Germinal center (tissue), 1 donor: ENCODE results near the gene TTC12.

Experiments used
- DNase-seq: peaks from one replicate; pipeline ENCODE4 v3.0.0; 2012; ENCODE audit warnings: mixed read lengths, low spot score

The TTC12 gene

GRCh38 chr11:113314389-113315301, at the start of gene TTC12:
TTC12 (plus strand) TSS chr11:113314583; CDS start chr11:113316258, 1,675 bp downstream.
- peak; percentile 91 for DNase-seq

- no peak for DNase-seq
These were observed 49.0 kb upstream of the TTC12 start for GRCh38 chr11:113265362-113265761.

GRCh38 chr11:113267493-113267892, 46.9 kb upstream of the TTC12 start:
- no peak for DNase-seq

GRCh38 chr11:113269096-113269495, 45.3 kb upstream of the TTC12 start:
- no peak for DNase-seq

DNA sequence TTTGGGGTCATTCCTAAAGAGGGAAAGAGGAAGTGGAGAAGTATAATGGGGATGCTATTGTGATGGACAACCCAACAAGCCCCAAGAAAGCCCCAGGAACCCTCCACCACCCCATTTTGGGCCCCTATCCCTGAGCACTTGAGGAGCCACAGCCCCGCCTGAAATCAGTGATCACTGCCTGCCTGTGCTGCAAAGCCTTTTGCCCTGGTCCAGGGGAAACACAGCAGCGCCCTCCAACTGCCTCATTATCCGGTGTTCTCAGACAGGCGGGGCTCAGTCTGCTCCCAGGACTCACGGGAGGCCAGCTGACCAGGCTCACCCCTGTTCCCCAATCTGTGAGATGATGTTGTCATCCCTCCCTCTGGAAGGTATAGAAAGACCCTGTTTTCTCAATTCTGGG, 44.7 kb upstream of the TTC12 start:
- DNase-seq = no peak

DNA sequence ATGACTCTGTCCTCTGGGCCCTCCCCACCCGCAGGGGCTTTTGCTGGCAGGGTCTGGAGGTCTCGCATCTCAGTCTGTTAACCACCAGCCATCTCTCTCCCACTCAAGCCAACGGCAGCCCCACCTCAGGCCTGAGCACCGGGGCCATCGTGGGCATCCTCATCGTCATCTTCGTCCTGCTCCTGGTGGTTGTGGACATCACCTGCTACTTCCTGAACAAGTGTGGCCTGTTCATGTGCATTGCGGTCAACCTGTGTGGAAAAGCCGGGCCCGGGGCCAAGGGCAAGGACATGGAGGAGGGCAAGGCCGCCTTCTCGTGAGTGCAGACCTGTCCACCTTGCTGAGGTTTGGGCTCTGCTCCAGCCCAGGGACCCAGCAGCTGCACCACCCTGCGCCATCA, 44.3 kb upstream of the TTC12 start:
- DNase-seq = no peak

DNA sequence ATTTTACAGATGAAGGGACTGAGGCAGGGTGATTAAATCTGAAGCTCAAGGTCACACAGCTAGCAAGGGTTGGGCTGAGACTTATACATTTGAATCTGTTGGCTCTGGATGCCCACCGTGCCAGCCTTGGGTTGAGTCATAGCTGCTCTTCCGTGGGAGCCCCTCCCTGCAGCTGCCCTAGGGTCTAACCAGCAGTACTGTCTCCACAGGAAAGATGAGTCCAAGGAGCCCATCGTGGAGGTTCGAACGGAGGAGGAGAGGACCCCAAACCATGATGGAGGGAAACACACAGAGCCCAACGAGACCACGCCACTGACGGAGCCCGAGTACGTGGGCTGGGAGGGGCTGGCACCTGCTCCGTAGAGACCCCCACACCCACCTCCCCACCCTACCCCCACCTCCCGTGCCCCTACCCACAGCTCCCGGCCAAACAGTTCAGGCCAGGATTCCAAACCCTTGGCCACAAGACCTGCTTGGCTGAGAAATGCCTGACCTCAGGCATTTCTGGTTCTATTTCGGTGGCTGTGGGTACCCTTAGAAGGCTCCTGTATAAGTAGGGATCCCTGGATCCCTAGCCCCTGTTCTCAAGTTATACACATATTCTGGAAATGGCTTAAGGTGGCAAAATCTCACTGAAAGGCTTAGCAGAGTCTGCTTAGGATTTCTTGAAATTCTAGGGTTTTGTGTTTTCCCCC, 42.7 kb upstream of the TTC12 start:
- no peak for DNase-seq

GRCh38 chr11:113272281-113272680, 42.1 kb upstream of the TTC12 start:
- DNase-seq = no peak

DNA sequence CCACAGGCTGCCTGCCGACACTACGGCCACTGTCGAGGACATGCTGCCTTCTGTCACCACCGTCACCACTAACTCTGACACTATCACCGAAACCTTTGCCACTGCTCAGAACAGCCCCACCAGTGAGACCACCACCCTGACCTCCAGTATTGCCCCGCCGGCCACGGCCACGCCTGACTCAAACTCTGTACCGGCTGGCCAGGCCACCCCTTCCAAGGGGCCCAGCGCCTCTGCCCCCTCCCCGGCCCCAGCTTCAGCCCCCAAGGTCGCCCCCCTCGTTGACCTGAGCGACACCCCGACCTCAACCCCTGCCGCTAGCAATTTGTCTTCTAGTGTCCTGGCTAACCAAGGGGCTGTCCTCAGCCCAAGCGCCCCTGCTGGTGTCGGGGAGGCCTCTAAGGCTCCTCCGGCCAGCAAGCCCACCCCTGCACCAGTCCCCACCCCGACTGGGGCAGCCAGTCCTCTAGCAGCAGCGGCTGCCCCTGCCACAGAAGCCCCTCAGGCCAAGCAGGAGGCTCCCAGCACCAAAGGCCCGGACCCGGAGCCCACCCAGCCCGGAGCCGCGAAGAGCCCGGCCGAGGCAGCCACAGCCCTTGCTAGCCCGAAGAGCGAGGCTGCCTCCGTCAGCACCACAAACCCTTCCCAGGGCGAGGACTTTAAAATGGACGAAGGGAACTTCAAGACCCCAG, 41.3 kb upstream of the TTC12 start:
- DNase-seq = no peak

GRCh38 chr11:113273720-113274119, 40.7 kb upstream of the TTC12 start:
- no peak for DNase-seq

GRCh38 chr11:113274713-113275582, 39.4 kb upstream of the TTC12 start:
- no peak for DNase-seq

GRCh38 chr11:113275602-113276001, 38.8 kb upstream of the TTC12 start:
- DNase-seq = no peak

- DNase-seq = no peak
These were observed 37.9 kb upstream of the TTC12 start for GRCh38 chr11:113276466-113276865.

GRCh38 chr11:113277907-113278306, 36.5 kb upstream of the TTC12 start:
- DNase-seq = no peak

DNA sequence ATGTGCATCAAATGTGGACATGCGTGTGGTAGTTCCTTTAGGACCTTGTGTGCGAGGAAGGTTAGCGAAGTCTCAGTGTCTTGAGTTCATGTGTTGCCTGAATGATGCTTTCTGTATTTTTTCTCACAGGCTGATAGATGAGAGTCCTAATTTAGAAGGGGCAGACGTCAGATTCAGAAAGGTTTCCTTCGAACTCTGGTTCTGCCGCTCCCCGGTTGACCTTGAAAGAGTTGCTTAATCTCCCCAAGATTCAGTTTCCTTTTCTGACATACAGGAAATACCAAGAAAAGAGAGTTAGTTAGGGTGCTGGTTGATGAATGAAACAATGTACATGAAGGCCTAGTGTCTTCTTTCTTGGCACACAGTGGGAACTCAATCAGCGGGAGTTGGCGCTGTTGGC, 35.9 kb upstream of the TTC12 start:
- no peak for DNase-seq

GRCh38 chr11:113278925-113279324, 35.5 kb upstream of the TTC12 start:
- no peak for DNase-seq

DNA sequence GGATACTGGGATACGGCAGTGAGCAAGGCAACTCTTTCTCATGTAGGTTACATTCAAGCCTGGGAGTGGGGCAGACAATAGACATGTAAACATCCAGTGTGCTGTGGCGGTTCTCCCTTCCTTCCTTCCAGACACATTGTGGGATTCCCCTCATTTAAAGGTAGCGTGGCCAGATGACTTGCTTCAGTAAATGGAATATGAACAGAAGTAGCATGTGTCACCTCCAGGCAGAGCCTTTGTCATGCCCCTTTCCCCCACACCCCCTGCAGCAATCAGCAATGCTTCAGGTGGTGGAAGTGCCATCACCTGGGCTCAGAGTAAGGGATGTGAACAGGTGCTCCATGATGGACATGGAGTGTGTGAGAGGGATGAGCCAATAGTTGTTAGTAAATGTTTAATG, 34.8 kb upstream of the TTC12 start:
- no peak for DNase-seq

DNA sequence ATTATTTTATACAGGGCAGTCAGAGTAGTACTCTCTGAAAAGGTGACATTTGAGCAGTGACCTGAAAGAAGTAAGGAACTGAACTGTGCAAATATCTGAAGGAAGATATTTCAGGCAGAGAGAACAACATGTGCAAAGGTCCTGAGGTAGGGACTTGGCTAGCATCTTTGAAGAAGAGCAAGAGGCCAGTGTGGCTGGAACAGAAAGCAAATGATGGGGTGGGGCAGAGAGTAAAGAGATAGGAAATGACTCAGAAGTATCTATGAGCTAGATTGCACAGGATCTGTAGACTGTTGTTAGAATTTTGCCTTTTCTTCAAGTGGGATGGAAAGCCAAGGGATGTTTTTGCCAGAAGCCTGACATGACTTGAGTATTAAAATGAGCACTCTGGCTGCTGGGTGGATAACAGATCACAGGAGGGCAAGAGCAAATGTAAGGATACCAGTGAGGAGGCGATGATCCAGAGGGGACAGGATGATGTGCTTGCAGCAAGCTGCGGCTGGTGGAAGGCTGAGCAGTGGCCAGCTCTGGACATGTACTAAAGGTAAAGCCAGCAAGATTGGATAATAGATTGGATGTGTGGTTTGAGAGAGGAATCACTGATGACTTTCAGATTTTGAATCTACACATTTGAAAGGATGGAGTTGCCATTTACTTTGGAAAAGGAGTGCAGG, 33.2 kb upstream of the TTC12 start:
- no peak for DNase-seq

DNA sequence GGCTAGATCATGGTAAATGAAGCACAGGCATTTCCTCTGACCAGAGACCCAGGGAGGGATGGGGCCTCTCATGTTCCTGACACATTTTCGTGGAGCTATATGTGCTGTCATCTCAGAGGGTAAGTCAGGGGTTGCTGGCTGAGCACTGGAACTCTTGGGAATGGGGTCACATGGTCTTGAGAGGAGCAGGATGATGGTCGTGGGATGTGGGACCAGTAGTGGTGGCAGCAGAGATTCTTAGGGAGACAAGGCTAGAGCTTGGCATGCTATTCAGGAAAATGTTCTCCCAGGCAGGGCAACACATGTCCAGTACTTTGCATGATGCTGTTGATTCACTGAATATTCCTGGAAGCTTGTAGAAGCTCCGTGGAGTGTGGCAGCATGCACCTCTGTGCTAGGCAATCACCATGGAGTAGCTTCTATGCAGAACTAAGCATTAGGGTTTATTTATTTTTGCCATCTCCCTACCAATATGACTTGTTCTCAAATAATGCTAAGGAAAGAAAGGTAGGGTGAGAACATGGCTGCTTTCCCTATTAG, 31.4 kb upstream of the TTC12 start:
- no peak for DNase-seq

DNA sequence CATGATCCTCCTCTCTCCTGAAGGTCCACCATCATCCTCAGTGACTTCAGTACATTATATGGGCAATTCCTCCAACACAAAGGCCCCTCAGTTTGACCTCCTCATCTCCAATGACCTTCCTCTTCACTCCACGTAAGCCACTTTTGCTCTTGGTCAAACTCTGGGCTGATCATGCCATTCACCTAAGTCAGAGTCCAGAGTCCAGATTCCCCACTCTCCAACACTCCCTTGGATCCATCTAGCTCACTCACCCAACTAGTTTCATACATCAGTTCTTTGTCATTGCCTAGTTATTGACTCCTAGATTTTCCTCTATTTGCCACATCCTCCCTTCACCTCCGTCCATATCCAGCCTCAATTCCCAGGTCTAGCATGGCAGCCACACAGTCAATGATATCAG, 30.5 kb upstream of the TTC12 start:
- DNase-seq = no peak

DNA sequence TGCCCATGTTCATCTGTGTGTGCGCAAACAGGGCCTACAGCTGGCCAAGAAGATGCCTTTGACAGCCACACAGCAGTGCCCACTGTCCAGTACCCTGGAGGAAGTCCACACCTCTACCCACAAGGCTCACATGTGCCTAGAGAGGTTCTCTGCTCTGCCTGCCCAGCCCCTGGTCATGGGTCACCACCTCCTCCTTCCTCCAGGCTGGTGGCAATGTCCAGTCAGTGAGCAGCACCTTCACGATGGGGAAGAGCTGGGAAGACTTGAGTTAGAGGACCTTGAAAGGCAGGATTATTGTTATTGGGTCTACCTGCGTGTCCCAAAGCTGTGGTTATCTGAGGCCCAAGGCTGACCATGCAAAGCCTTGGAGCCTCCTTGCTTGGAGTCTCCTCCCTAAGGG, 28.4 kb upstream of the TTC12 start:
- DNase-seq = no peak
